GM21717 (cell line): Measurements from ENCODE around the gene TALDO1.
A peak's percentile ranks its signal among the peaks of the same experiment; 100 is the strongest.

Source experiments
- ATAC-seq: cut with Tn5 transposase; IDR thresholded peaks from one replicate; pipeline ENCODE4 v1.9.1; 2021; ENCODE audit warnings: mild to moderate bottlenecking, moderate library complexity; ENCODE audit not compliant: unreplicated experiment

The TALDO1 gene

GRCh38 chr11:798093-798713 is 50.9 kb downstream of the TALDO1 start, which contains the start of gene SLC25A22:
TSS of gene SLC25A22 (minus strand) at chr11:798281. CDS start at chr11:795006, 3,275 bp downstream.
- peak; percentile 41 for ATAC-seq

GRCh38 chr11:799641-800316 is 52.5 kb downstream of the TALDO1 start:
- ATAC-seq: no peak

- no peak for ATAC-seq
Measured at GRCh38 chr11:800473-800872, 53.2 kb downstream of the TALDO1 start.

DNA sequence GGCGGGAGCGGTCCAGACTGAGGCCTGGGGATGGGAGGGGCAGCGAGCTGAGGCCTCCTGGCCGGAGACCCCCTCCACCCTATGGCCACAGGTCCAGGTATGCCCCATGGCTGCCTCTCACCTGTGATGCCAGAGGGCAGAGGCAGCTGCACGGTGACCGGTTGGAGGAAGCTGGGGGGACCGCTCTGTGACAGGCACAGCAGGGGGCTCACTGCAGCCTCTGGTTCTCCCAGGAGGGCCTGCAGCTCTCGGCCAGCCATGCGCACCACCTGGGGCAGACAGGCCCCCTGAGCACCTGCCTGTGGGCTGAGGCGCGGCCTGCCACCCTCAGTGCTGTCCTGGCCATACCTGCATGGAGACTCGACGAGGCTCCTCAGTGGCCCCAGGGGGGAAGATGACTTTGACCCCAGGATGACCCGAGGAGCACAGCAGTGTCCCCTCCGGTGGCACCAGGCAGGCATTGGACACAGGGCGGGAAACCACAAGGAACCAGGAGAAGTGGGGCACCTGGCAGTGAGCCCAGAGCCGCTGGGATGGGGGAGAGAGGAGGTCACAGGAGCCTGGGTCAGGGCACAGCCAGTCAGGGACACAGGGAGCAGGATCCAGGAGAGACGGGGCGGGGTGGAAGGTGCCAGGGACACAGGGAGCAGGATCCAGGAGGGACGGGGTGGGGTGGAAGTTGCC is 54.0 kb downstream of the TALDO1 start:
- ATAC-seq: no peak

GRCh38 chr11:802018-802617 is 54.9 kb downstream of the TALDO1 start:
- ATAC-seq: no peak

DNA sequence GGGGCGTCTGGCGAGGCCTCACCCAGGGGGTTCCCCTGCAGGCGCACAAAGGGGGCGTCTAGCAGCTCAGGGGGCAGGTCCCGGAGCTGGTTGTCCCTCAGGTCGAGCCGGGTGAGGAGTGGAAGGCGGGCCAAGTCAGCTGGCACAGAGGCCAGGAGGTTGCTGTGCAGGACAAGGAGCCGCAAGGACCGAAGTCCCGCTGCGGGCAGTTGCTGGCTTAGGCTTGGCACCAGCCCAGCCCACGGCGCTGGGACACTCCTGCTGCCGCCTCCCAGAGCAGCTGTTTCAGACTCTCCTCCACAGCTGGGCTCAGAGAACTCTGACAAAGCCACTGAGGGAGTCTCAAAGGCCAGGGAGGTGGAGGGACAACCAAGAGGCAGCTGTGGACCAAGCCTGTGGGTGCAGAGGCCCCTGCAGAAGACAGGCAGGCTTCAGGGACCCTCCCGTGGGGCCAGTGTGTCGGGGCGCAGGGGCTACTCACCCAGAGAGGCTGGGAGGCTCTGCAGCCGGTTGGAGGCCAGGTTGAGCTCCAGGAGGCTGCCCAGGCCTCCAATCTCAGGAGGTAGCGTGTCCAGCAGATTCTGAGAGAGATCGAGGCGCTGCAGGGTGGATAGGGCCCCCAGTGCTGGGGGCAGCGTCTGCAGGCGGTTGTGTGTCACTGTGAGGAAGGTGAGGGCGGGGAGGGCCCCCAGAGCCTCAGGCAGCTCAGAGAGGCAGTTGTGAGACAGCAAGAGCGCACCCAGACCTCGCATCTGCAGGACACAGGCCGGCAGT is 55.6 kb downstream of the TALDO1 start:
- no peak for ATAC-seq

DNA sequence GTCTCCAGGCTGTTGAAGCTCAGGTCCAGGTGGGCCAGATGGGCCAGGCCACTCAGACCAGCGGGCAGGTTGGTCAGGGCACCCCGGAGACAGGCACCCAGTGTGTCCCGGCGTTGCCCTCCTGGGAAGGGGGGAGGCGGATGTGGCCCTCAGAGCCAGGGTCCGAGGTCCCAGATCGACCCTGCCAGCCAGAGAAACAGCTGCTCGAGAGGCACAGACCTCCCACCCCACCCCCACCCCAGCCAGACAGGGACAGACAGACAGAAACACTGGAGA is 56.1 kb downstream of the TALDO1 start:
- ATAC-seq: no peak

DNA sequence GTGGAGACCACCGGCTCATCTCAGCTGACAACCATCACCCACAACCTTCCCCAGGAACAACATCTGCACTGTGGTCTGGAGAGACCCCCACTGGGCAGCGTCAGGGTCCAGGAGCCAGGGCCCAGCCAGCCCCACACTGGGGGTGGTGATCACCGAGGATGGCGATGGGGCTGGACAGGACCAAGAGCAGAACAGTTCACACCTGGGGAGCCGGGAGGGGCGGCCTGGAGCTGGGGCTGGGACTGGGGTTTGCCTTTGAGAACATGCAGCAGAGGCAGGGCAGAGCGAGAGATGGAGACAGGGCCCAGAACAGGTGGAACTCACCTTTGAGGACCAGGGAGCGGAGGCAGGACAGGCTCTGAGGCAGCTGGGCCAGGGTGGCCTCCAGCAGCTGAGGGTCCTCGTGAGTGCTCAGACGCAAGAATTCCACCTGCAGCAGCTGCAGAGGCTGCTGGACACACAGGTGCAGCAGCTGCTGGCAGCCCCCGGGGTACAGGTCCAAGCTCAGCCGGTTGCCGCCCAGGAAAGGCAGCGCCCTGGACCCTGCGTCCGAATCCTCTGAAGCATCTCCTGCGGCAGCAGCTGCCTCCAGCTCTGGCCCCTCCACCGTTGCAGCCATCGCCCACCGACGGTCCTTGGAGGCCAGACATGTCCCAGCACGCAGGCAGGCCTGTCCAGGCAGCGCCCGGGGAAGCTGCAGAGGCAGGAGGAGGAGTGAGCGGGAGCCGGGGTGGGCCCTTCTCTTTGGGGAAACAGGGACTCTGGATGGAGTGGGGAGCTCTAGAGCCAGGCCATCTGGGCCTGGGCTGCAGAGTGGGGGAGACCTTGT is 56.7 kb downstream of the TALDO1 start:
- no peak for ATAC-seq

DNA sequence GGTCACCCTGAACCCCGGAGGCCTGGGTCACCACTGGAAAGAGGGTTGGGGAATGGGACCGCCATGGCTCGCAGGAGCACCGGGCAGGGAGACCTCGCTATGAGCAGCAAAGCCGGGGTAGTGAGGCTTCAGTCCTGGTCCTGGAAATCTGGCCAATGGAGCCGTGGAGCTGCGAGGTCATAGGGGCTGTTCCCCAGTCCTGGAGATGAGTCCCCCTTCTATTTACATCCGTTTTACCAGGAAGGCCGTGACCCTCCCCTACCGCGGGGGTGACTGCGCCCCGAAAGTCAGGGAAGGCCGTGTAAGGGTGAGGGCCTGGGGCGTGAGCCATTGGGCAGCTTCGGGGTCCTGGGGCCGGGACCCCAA is 57.3 kb downstream of the TALDO1 start:
- no peak for ATAC-seq

GRCh38 chr11:808427-809286 is 61.4 kb downstream of the TALDO1 start:
- ATAC-seq: no peak

DNA sequence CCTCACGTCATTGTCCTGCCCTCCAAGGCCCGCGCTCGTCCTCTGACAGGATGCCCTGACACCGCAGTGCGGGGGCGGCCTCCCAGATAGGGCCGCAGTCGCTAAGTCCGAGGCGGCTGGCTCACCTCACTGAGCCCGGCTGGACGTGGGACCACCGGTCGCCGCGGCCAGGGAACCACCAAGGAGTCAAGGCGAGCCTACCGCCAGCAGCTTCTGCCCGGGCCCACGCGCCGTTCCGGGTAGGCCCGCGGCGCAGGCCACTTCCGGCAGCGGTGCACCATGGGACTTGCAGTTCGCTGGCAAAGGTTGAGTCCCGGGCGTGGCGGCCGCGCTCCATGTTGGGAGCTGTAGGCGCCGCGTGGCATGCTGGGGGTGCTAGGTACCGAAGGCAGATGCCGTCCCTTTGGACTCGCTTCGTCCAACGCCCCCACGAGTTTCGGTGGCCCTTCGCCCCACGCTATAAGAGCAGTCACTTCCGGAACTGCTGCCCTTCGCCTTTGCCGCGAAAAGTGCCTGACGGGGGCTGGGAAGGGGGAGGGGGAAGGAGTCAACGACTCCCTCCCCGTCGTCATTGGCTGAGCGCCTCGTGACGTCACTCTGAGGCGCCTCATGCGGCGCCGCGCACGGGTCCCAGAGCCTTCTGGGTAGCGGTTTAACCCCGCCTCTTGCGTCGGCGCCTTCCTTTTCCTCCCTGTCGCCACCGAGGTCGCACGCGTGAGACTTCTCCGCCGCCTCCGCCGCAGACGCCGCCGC is 62.2 kb downstream of the TALDO1 start, which contains the start of gene RPLP2:
TSS of gene RPLP2 (plus strand) at position 681 of the 753 bp plus-strand sequence. CDS start 268 bp downstream, outside the sequence.
- peak; percentile 55 for ATAC-seq

DNA sequence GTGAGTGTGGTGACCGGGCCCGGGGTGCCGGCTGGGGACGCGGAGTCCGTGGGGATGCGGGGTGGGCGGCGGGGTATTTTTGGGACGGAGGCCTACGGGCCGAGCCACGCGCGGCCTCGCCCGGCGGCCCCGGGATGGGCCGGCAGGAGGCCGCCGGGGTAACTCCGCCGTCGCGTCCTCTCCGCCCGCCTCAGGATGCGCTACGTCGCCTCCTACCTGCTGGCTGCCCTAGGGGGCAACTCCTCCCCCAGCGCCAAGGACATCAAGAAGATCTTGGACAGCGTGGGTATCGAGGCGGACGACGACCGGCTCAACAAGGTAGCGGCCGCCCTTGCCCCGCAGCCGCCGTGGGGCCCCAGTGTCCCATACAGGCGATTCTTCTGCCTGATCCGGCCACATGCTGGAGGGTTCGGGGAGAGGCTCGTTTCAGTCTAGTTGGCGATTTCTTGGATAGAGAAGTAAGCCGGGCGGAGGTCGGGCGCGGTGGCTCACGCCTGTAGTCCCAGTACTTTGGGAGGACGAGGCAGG is 62.8 kb downstream of the TALDO1 start:
- peak; percentile 6 for ATAC-seq

DNA sequence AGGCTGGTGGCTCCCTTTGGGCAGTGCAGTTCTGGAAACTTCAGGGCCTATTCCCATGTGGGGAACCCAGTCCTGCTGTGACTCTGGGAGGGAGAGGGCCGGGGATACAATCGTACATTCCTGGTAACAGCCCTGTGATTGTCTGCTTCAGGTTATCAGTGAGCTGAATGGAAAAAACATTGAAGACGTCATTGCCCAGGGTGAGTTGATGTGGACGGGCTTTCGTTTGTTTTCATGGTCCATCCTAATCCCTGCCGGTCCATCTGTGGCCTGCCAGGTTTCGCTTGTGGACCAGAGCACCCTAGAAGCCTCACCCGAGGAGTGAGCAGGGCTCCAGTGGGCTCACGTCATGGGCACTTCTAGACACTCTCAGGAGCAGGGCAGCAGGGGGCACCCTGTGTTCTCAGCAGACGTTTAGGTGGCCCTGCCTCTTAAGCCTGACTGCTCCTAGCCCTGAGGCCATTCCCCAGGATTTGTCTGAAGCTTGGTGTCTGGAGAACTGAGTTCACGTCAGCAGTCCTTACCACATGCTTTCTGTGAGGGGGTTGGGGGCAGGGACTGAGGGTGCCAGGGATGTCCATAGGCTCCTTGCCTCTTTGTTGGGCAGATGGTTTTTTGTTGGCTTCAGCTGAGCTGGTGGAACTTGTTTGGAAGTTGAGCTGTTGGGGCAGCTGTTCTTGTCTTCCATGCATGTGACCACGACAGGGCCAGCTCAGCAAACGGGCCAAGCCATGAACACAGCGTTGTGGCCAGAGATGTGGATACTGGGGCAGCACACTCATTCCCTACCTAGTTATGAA is 64.4 kb downstream of the TALDO1 start:
- no peak for ATAC-seq

- no peak for ATAC-seq
Measured at GRCh38 chr11:812390-812789, 65.1 kb downstream of the TALDO1 start.

GRCh38 chr11:813072-813455 is 65.8 kb downstream of the TALDO1 start:
- ATAC-seq: no peak

DNA sequence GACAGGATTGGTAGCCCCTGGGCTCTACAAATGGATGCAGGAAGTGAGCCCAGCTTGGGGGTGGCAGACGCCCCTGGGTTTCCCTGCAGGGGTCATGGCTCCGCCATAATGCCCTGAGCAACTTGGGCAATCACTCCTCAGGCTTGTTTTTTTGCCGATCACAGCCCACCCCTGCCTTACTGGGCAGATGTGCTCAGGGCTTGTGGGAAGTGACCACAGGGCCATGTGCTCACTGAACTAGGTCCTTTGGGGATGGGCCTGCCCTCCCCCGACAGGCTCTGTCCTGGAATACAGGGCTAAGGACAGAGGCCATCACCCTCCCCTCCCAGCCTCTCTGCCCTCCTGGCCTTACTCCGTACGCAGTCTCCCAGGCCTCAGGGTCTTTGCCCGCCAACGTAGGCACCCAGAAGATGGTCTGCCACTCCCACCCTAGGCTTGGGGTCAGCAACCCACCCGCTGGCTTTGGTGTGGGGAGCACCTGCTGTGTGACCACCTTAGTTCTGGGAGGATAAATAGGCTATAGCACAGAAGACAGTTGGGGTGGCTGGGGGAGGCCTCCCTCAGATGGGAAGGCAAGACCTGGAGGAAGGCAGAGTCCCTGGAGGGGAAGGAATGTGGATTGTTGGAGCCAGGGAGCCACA is 66.3 kb downstream of the TALDO1 start:
- ATAC-seq: no peak
